Stomach (tissue), 4 donors: ENCODE data around the gene SYT11.

Source experiments
- POLR2A ChIP-seq, 4 donors: fragments of 450-650 bp; IDR thresholded peaks; one replicate each; pipeline ENCODE4 v1.6.1; 2016; ENCODE audit warnings: antibody characterized with exemption in 4 of 4, control low read depth in 2 of 4, mild to moderate bottlenecking in 1 of 4, moderate library complexity in 1 of 4
- TF ChIP-seq, protein P1 (sequence below), 7 experiments: fragments of 450-650 bp in 4 of 7; fragments of 200-600 bp in 3 of 7; sonication (generic) in 3 of 7; IDR thresholded peaks; one replicate each; pipeline ENCODE4 v1.5.1; 2016 to 2019; ENCODE audit warnings: antibody characterized with exemption in 7 of 7, control low read depth in 2 of 7, mild to moderate bottlenecking in 1 of 7

GRCh38 chr1:155861896-155862295, 2.5 kb downstream of the SYT11 start:
- TF ChIP-seq, protein P1, sequence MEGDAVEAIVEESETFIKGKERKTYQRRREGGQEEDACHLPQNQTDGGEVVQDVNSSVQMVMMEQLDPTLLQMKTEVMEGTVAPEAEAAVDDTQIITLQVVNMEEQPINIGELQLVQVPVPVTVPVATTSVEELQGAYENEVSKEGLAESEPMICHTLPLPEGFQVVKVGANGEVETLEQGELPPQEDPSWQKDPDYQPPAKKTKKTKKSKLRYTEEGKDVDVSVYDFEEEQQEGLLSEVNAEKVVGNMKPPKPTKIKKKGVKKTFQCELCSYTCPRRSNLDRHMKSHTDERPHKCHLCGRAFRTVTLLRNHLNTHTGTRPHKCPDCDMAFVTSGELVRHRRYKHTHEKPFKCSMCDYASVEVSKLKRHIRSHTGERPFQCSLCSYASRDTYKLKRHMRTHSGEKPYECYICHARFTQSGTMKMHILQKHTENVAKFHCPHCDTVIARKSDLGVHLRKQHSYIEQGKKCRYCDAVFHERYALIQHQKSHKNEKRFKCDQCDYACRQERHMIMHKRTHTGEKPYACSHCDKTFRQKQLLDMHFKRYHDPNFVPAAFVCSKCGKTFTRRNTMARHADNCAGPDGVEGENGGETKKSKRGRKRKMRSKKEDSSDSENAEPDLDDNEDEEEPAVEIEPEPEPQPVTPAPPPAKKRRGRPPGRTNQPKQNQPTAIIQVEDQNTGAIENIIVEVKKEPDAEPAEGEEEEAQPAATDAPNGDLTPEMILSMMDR (IDR thresholded peaks at IDR 0.05) = no peak
- TF ChIP-seq POLR2A (IDR thresholded peaks at IDR 0.05) = no peak
